HG02970 (cell line): Measurements from ENCODE around the gene SOCS6.
"Not testable (repeated sequence)": the region's sequence is repeated elsewhere in the genome, so short reads cannot be mapped to it uniquely, and the experiment has no call there.

Source experiments
- ATAC-seq: cut with Tn5 transposase; IDR thresholded peaks from one replicate; pipeline ENCODE4 v1.9.1; 2021; ENCODE audit warnings: mild to moderate bottlenecking, moderate library complexity, moderate number of reproducible peaks; ENCODE audit not compliant: unreplicated experiment, low FRiP score

The SOCS6 gene

DNA sequence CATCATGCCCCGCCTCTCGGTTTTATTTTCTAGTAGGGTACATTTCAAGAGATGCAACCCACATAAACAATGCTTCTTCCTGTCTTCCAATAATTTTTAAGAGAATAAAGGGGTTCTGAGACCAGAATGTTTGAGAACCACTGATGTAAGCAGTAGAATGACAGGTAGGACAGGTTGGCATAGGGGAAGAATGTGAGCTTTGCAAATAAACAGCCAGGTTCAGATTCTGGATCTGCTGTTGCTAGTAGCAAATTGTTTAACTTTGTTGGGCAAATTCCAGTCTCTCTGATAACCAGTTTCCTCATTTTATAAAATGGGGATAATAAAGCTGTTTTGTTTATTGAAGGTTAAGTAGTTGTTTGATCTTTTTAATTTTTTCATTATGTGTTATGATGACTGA is 32.8 kb downstream of the SOCS6 start:
- ATAC-seq, result no peak

- no peak for ATAC-seq
These were observed 33.5 kb downstream of the SOCS6 start for GRCh38 chr18:70322385-70322784.

GRCh38 chr18:70322928-70323327 is 34.1 kb downstream of the SOCS6 start:
- ATAC-seq, result no peak

DNA sequence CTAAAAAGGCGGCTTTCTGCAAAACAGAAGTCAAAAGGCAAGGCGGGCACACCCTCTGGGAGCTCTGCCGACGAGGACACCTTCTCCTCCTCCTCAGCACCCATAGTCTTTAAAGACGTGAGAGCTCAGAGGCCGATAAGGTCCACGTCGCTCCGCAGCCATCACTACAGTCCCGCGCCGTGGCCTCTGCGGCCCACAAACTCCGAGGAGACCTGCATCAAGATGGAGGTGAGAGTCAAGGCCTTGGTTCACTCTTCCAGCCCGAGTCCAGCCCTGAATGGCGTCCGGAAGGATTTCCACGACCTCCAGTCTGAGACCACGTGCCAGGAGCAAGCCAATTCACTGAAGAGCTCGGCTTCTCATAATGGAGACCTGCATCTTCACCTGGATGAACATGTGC is 36.1 kb downstream of the SOCS6 start:
- no peak for ATAC-seq

DNA sequence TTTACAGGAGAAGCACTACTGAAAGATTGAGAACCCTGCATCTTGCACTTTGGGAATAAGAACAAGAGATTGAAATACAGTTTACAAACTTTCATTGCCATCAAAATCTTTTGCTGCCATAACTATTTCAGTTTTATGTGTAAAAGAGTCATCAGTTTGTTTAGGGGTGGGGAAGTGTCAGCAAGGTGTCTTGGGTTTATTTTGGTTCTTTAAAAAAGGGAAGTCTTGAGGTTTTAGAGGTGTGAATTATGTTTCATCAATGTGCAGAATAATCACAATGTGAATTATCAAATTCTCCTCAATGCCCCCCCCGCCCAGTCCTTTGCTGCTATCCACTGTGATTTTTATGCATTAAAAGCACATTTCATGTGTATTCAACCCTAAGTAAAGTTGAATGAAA is 37.4 kb downstream of the SOCS6 start:
- no peak for ATAC-seq

- no peak for ATAC-seq
These were observed 39.3 kb downstream of the SOCS6 start for GRCh38 chr18:70328169-70328568.

DNA sequence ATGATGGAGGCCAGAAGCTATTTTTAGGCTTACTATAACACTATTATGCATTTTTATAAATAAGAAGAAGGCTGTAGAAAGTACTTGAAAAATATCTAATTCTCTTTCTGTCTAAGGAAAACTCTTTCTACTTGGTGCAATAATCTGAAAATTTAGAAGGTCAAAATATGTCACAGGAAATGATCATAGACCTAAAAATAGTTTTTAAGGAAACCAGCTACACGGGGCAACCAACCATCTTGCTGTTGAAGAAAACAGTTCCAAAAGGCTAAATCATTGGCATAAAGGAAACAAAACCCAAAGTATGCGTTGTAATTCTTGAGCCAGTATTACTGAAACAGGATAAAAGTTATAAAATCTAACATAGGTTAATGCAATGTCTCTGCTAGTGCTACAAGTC is 40.2 kb downstream of the SOCS6 start:
- ATAC-seq, result no peak

DNA sequence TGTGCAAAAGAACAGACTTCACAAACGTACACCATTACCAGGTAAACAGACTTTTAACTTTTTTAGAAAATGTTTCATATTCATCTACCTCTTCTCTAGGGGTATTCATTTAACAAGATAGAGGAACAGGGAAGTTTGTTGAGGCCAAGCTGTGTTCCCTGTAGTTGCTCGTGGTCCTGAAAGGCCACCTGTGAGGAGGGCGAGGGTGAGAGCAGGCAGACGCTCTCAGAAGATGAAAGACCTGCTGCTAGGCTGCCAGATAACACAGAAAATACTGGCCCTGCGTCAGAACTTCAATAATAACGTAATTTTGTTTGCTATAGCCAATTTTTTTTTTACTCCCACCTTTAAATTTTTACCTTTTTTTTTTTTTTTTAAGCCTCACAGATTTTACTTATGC is 42.0 kb downstream of the SOCS6 start:
- ATAC-seq, result no peak

DNA sequence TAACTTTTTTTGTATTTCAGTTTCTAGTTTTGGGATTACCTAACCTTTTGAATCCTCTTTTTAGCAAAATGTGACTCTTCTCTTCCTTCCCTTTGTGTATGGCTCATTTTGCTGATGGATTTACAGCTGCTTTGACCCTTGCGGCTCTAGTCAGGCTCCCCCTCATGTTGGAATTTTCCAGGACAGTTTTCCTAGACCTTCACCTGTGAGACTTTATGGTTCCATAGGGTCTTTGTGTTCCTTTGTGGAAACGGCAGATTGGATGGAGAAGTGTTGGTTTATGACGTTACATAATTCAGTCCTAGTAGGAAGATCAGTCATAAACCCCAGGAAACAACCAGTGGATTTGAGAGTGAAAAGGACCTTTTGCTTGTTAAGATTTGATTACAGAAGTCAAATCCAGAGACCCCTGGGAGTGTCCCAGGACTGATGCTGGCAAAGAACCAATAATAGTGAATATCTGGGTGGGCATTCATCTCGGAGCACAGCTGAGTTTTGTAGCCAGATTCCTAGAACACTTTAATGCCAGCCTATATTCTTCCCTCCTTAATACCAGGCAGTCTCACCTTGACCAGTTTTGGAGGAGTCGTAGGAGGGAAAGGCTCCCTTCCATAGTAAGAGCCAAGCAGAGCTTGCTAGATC is 42.7 kb downstream of the SOCS6 start:
- ATAC-seq, result no peak

DNA sequence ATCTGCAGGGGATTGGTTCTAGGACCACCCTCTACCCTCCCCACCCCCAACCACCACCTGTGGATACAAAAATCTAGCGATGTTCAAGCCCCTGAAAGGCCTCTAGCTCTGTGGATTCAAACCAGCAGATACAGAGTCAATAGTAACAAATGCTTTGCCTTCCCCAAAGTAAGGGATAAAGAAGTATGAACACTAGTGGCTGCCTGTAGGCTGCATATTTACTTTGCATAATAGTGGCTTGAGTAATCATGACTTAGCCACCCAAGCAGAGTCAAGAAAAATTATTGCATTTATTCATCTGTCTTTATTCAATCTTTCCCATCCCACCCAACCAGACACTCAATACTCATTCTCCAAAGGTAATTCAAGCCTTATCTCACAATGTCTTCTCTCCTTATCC is 43.8 kb downstream of the SOCS6 start:
- no peak for ATAC-seq

DNA sequence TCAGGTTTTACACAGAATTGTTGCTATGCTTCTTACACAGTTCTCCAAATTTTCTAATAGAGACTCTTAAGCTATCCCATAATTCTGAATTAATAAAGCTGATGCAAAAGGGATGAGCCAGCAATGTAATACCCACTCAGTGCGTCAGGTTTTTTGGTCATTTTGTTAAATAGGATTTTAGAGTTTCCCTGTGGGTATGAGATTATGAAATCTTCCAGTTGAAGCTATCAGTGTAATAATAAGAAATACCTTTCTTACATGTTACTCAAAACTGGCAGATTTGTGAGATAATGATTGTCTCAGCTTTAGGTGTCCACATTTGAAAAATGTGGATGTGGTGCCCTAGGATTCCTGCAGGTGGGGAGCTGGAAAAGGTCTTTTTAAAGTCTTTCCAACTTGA is 44.5 kb downstream of the SOCS6 start:
- no peak for ATAC-seq

DNA sequence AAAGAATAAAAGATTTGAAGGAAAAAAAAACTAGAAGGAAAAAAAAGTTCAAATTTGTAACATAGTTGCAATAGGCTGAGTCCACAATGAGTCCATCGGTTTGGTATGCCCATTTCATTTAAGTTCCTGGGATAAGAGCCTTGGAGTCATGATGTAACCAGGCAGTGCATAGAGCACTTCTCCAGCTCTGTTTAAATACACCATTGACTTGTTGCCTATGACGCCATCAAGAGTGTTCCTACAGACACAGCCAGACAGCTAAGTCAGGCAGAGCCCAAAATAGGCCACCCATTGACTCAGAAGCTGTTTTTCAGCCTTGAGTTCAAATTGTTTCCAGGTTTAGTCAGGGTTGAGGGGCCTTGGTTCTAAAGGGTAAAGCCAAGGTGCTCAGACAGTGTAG is 44.9 kb downstream of the SOCS6 start:
- ATAC-seq, result no peak

DNA sequence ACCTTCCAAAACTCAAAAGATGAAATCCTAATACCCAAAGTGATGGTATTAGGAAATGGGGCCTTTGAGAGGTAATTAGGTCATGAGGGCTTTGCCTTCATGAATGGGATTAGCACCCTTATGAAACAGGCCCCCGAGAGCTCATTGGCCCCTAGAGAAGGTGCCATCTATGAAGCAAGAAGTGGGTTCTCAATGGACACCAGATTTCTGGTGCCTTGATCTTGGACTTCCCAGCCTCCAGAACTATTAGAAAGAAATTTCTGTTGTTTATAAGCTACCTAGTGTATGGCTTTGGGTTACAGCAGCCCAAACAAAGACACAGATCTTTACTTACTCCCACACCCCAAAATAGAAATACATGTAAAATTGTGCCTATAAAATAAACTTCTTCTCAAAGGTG is 45.4 kb downstream of the SOCS6 start:
- ATAC-seq, result no peak

DNA sequence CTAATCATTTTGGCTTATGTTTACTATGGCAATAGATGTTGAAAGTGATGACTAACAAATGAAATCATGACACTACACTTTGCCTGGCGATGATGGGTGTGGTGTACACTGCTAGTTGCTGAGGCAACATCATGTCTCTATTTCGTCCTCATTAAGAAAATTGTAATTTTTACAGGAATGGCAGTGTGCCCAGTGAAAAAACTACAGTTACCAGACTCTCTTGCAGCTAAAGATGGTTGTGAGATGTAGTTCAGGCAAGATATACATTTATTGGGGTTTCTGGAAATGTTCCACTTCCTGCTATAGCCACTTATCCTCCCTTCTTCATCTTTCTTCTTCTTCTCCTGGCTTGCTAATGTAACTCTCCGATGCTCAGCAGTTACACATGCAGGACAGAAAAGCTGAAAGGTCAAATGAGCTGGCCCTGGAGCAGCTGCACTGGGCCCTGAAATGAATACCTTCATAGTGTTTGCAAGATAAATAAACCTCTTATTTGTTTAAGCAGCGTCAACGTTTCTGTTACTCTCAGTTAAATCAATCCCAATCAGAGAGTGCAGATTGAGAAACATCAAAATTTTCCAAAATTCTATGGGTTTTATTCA is 46.0 kb downstream of the SOCS6 start:
- ATAC-seq, result no peak

- ATAC-seq, result no peak
These were observed 47.3 kb downstream of the SOCS6 start for GRCh38 chr18:70335892-70336726.

- ATAC-seq, result no peak
These were observed 48.5 kb downstream of the SOCS6 start for GRCh38 chr18:70337139-70337972.

GRCh38 chr18:70338890-70339289 is 50.0 kb downstream of the SOCS6 start:
- no peak for ATAC-seq

DNA sequence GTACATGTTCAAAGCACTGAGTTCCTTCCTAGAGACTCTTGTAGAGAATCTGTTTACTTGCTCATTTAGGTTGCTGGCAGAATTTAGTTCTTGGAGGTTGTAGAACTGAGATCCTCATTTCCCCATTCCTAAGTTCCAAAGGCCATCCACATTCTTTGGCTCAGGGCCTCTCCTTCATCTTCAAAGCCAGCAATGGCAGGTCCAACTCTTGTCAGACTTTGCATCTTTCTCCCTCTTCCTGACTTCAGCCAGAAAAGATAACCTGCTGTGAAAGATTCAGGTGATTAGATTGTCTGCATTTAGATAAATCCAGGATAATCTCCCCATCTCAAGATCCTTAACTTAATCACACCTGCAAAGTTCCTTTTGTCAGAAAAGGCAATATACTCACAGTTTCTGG is 51.1 kb downstream of the SOCS6 start:
- ATAC-seq, result no peak

DNA sequence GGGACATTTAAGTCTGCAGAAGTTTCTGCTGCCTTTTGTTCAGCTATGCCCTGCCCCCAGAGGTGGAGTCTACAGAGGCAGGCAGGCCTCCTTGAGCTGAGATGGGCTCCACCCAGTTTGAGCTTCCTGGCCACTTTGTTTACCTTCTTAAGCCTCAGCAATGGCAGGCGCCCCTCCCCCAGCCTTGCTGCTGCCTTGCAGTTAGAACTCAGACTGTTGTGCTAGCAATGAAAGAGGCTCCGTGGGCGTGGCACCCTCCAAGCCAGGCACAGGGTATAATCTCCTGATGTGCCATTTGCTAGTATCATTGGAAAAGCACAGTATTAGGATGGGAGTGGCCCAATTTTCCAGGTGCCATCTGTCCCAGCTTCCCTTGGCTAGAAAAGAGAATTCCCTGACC is 59.6 kb downstream of the SOCS6 start:
- ATAC-seq, result not testable (repeated sequence)

GRCh38 chr18:70349316-70349715 is 60.5 kb downstream of the SOCS6 start:
- no peak for ATAC-seq

- ATAC-seq, result no peak
These were observed 65.2 kb downstream of the SOCS6 start for GRCh38 chr18:70354080-70354479.
